ENCODE results near the gene ASTN2. TPM values are rescaled to one million over a fixed set of nuclear protein-coding genes. Genes with fewer than 3 reads are reported as not detected.

Gene ASTN2
- total RNA-seq, 4 donors from 2014 or later = 3.3 to 10.2 (median 6.3) TPM

DNA sequence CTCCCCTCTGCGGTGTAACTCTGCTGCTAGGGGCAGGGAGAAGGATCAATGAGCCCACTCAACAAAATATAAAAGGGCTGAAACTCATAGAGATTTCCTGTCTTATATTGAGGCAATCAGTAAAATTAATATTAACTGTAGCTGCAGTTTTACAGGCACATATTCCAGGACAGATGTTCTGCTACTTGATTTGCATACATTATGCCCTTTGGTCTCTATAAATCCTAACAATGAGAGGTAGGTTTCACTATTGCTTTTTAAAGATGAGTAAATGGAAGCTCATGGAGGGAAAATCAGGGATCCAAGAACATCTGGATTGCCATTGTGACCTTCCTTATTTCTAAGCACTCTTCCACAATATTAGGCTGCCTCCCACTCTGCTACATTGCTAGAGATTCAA is 751.3 kb downstream of the ASTN2 start:
- DNase-seq = no peak
- no peak overlapping the region for H3K27ac ChIP-seq
- H3K4me3 ChIP-seq = no peak overlapping the region
- H3K36me3 ChIP-seq = no peaks in the 10 kb centered on the region
- peaks cover 0 to 4% (median 0%) of the 10 kb centered on the region in 4 donors for H3K4me1 ChIP-seq
- H3K9me3 ChIP-seq = no peaks in the 10 kb centered on the region
- no peak for TF ChIP-seq POLR2A (IDR thresholded peaks at IDR 0.05)
- no peak for TF ChIP-seq CTCF (IDR thresholded peaks at IDR 0.05)
- no peaks in the 10 kb centered on the region for H3K27me3 ChIP-seq

DNA sequence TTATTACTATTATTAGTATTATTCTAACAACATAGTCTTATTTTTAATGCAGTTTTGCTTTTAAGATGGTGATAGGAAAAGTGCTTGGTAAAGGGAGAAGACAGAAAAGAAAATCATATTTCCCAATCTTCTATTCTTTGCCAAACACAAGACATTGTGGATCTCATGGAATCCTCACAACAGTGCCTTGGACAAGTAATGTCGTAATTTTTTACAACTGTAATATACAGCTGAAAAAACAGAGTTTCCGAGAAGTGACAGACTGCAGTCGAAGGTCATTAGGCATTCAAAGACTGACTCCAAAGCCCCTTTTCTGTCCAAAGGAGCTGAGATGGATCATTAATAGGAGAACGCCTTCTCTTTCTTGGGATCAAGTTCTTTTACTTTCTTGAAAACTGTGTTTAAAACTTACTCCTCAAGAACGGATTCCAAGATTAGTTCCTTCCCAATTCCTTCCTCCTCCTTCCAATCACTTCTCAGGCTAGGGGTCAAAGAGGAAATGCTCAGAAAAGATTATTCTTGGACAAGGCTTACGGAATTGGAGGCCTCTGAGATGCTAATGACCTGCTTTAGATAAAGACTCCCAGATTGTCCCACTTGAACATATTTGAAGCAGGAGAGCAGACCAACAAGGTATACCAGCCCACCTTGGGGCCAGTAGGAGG is 752.1 kb downstream of the ASTN2 start:
- Histone ChIP-seq H3K27me3 (no peaks in the 10 kb centered on the region), H3K27ac (peak overlapping the region in 1 of 4 donors; percentile 9)
- no peak for DNase-seq

GRCh38 chr9:116661037-116661954 is 753.6 kb downstream of the ASTN2 start:
- H3K27ac ChIP-seq = no peak overlapping the region
- no peaks in the 10 kb centered on the region for H3K27me3 ChIP-seq
- H3K36me3 ChIP-seq = no peaks in the 10 kb centered on the region
- H3K9me3 ChIP-seq = no peaks in the 10 kb centered on the region
- DNase-seq = peak in 1 of 3 donors; percentile 50
- no peak overlapping the region for H3K4me3 ChIP-seq
- peaks cover 0 to 4% (median 0%) of the 10 kb centered on the region in 4 donors for H3K4me1 ChIP-seq
- TF ChIP-seq CTCF (IDR thresholded peaks at IDR 0.05) (peak in 5 of 6 experiments; percentile 4 to 88 (median 79)), POLR2A (IDR thresholded peaks at IDR 0.05) (no peak)

More for the DNA sequence above, 752.1 kb downstream of the ASTN2 start:
- peaks cover 0 to 4% (median 0%) of the 10 kb centered on the region in 4 donors for H3K4me1 ChIP-seq
- H3K9me3 ChIP-seq = no peaks in the 10 kb centered on the region
- H3K4me3 ChIP-seq = no peak overlapping the region
- TF ChIP-seq POLR2A (IDR thresholded peaks at IDR 0.05) (no peak), CTCF (IDR thresholded peaks at IDR 0.05) (no peak)
- no peaks in the 10 kb centered on the region for H3K36me3 ChIP-seq

- TF ChIP-seq POLR2A (IDR thresholded peaks at IDR 0.05) = no peak
- TF ChIP-seq CTCF (IDR thresholded peaks at IDR 0.05) = no peak
- H3K4me3 ChIP-seq = no peak overlapping the region
- no peaks in the 10 kb centered on the region for H3K36me3 ChIP-seq
- H3K4me1 ChIP-seq = peaks cover 0 to 4% (median 0%) of the 10 kb centered on the region in 4 donors
- no peaks in the 10 kb centered on the region for H3K27me3 ChIP-seq
- H3K27ac ChIP-seq = no peak overlapping the region
- DNase-seq = no peak
- no peaks in the 10 kb centered on the region for H3K9me3 ChIP-seq
Measured at GRCh38 chr9:116658265-116658664, 756.6 kb downstream of the ASTN2 start.

DNA sequence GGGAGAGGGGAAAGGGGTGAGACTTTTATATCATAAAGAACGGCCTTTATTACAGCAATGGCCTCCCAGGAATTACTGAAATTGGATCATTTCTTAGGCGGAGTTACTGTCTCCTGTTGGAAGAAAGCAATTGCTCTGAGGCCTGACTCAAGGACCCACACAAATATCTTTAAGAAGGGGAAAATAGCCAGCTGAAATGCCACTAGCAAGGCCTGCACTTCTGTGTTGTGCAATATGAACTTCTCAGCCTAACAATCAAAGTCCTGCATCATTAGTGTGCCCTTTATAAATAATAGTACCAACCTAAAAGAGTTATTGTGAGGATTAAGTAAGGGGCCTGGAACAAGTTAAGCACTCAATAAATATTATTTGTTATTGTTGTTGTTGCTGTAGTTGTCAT is 757.9 kb downstream of the ASTN2 start:
- TF ChIP-seq POLR2A (IDR thresholded peaks at IDR 0.05) (no peak), CTCF (IDR thresholded peaks at IDR 0.05) (no peak)
- no peaks in the 10 kb centered on the region for H3K9me3 ChIP-seq
- H3K27me3 ChIP-seq = no peaks in the 10 kb centered on the region
- H3K4me3 ChIP-seq = no peak overlapping the region
- H3K27ac ChIP-seq = no peak overlapping the region
- H3K36me3 ChIP-seq = no peaks in the 10 kb centered on the region
- DNase-seq = no peak
- no peaks in the 10 kb centered on the region for H3K4me1 ChIP-seq

All from Peyer's patch (tissue), 4 donors.